ENCODE data around the gene SPATA12. TPM values are rescaled to one million over a fixed set of nuclear protein-coding genes. Genes with fewer than 3 reads are reported as not detected.

Gene SPATA12
- total RNA-seq, 1 donor from 2014 or later: 0.06 TPM

DNA sequence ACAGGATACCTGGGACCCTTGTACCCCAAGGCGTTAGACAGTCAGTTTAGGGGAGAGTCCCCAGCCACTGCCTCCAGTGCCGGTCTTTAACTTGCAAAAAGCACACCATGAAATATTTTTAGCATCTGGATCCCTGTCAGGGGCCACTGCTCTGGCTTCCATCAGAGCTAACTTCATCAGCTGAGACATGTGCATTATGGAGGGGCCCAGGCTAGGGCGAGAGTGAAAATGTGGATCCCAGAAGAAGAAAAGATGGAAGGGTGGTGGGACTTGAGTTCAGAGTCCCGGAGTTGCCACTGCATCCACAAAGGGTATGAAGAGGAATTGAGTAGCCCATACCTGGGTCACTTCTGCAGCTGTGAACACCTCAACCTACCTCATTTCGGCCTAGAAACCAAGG, 23.5 kb upstream of the SPATA12 start:
- DNase-seq (ENCODE audit: low read depth): no peak
- TF ChIP-seq, protein P1, sequence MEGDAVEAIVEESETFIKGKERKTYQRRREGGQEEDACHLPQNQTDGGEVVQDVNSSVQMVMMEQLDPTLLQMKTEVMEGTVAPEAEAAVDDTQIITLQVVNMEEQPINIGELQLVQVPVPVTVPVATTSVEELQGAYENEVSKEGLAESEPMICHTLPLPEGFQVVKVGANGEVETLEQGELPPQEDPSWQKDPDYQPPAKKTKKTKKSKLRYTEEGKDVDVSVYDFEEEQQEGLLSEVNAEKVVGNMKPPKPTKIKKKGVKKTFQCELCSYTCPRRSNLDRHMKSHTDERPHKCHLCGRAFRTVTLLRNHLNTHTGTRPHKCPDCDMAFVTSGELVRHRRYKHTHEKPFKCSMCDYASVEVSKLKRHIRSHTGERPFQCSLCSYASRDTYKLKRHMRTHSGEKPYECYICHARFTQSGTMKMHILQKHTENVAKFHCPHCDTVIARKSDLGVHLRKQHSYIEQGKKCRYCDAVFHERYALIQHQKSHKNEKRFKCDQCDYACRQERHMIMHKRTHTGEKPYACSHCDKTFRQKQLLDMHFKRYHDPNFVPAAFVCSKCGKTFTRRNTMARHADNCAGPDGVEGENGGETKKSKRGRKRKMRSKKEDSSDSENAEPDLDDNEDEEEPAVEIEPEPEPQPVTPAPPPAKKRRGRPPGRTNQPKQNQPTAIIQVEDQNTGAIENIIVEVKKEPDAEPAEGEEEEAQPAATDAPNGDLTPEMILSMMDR (conservative IDR thresholded peaks at IDR 0.05; ENCODE audit: low read depth, low read length): no peak
- no peak overlapping the region for H3K4me3 ChIP-seq (ENCODE audit: low read depth, low read length)

DNA sequence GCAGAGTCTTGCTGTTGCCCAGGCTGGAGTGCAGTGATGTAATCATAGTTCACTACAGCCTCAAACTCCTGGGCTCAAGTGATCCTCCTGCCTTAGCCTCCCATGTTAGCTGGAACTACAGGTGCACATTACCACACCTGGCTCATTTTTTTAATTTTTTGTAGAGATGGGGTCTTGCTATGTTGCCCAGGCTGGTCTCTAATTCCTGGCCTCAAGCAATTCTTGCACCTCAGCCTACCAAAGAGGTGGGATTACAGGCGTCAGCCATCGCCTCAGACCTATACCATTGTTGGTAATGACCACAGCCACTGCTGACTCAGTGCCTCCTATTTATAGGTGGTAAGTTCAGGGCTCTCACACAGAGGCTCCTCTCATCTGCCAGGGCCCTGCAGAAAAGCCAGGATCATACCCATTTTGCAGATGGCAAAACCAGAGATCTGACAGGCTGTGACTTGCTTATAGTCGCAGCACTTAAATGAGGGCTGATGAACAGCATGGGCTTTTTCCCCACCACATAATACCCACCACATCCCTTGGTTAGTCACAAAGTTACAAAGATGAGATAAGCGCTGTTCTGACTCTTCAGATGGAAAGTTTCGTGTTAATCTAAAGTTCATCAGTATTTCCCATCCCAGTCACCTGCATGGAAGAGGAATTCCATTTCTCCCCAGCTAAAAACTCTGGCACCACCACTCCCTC, 21.8 kb upstream of the SPATA12 start:
- DNase-seq (ENCODE audit: low read depth): no peak
- no peak overlapping the region for H3K4me3 ChIP-seq (ENCODE audit: low read depth, low read length)
- TF ChIP-seq, protein P1 (conservative IDR thresholded peaks at IDR 0.05; ENCODE audit: low read depth, low read length): no peak

DNA sequence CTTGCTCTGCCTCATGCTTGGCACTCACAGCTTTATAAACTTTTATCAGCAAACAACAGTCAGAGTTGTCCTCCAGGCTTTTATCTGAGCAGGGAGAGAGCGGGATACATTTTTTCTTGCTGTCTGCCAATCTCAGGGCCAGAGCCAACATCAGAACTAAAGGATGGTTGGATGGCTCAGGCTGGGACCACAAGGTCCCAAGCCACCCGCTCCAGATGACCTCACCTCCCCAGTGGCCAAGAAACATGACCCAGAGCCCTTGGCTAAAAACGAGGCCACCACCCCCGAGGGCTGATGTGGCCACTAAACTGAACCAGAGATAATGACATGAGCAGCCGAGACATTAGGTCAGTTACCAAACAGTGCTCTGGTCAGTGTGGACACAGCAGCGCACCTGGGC, 18.8 kb upstream of the SPATA12 start:
- TF ChIP-seq, protein P1 (conservative IDR thresholded peaks at IDR 0.05; ENCODE audit: low read depth, low read length): no peak
- no peak overlapping the region for H3K4me3 ChIP-seq (ENCODE audit: low read depth, low read length)
- no peak for DNase-seq (ENCODE audit: low read depth)

DNA sequence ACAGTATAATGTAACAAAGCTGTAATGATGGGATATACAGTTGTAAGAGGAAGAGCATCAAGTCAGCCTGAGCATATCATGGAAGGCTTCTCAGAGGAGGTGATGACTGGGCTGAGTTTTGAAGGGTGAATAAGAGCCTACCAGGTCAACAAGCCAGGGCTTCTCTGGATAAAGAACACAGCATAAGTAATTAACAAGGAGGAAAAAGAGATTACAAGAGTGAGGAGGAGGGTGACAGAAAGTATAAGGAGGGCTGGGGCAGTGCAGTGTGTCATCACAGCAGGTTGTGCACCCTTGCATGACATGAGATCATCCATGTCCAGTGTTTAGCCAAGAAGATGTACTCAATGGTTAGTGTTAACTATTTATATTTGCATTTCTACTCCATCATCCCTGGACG, 16.9 kb upstream of the SPATA12 start:
- DNase-seq (ENCODE audit: low read depth): no peak
- no peak overlapping the region for H3K4me3 ChIP-seq (ENCODE audit: low read depth, low read length)
- TF ChIP-seq, protein P1 (conservative IDR thresholded peaks at IDR 0.05; ENCODE audit: low read depth, low read length): no peak

DNA sequence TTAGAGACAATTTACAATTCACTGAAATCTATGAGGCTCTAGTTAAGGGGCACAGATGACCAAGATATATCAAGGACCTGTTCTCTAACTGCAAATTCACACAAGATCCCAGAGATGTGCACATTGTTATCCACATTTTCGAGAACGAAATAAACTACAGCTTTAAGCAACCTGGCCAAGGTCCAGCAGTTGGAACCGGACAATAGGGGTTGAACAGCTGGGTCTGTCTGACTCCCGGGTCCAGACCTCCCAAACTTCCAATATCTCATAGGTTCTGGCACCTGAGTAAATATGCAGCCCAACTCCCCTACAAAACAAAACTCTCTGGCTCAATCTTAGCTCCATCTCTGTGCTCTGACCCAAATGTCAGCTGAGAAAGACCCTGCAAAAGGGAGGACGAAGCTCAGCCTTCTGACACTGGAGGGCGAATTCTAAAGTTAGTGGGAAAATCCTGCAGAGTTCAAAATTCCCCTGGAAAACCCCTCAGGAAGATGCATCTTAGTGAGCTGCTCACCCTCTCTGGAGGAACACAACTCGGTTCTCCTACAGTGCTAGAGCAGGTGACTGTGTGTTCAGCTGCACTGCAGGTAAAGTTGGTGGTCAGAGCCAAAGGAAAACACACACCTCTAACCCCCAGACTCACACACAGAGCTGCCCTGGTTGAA, 14.2 kb upstream of the SPATA12 start:
- no peak for DNase-seq (ENCODE audit: low read depth)
- TF ChIP-seq, protein P1 (conservative IDR thresholded peaks at IDR 0.05; ENCODE audit: low read depth, low read length): no peak
- H3K4me3 ChIP-seq (ENCODE audit: low read depth, low read length): no peak overlapping the region

DNA sequence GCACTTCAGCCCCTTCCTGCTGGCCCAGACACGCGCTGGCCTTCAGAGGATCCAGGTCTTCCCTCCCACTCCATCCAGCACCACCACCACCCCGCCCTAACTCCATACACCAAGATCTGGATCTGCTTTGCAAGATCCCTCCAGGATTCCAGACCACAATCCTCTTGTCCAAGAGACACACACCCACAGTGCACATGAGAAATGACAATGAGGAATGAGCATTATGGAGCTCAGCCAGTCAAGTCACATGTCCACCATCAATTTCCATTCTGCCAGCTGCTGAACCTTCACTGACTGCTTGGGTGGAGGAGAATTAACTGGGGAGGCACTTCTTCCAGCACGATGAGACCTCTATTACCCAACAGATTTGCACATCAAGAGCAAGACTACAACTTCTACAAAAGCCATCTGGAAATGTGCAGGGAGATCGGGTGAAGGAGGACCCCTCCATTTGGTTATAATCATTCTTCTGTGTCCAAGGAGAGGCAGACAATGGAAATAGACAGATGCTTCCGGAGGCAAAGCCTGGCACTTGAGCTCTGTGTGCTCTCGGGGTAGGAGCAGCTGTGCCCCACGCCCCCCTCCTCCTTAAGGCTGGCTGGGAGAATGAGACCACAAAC, 12.3 kb upstream of the SPATA12 start:
- no peak overlapping the region for H3K4me3 ChIP-seq (ENCODE audit: low read depth, low read length)
- TF ChIP-seq, protein P1 (conservative IDR thresholded peaks at IDR 0.05; ENCODE audit: low read depth, low read length): no peak
- no peak for DNase-seq (ENCODE audit: low read depth)
